Activated T-cell treated with anti-CD3 and anti-CD28 coated beads for 1 hour (primary cell): Measurements from ENCODE around the gene SPATA9.

Experiments
- DNase-seq: peaks from one replicate; pipeline ENCODE4 v3.0.0-alpha.2; 2020; ENCODE audit warnings: low read depth

The SPATA9 gene

GRCh38 chr5:95682891-95683290, at the start of gene SPATA9:
Gene SPATA9 (minus strand): TSS chr5:95682991. CDS start chr5:95682854, 137 bp downstream.
- no peak for DNase-seq

- DNase-seq = peak; percentile 20
Measured at GRCh38 chr5:95731571-95732554, 49.1 kb upstream of the SPATA9 start.

- peak; percentile 18 for DNase-seq
Measured at GRCh38 chr5:95730730-95731570, 48.2 kb upstream of the SPATA9 start, which contains the start of gene RHOBTB3. Gene RHOBTB3 (plus strand): TSS chr5:95731336. CDS start chr5:95731683, 347 bp downstream.

GRCh38 chr5:95730011-95730700, 47.4 kb upstream of the SPATA9 start:
- DNase-seq = no peak

GRCh38 chr5:95729115-95730010, 46.6 kb upstream of the SPATA9 start:
- DNase-seq = no peak

GRCh38 chr5:95728494-95729114, 45.8 kb upstream of the SPATA9 start:
- no peak for DNase-seq

- DNase-seq = no peak
Measured at GRCh38 chr5:95727764-95728191, 45.0 kb upstream of the SPATA9 start.

- no peak for DNase-seq
Measured at GRCh38 chr5:95726811-95727763, 44.3 kb upstream of the SPATA9 start.

GRCh38 chr5:95725937-95726810, 43.4 kb upstream of the SPATA9 start:
- DNase-seq = no peak

GRCh38 chr5:95725071-95725820, 42.5 kb upstream of the SPATA9 start:
- no peak for DNase-seq

GRCh38 chr5:95723632-95724369, 41.0 kb upstream of the SPATA9 start:
- DNase-seq = no peak

- no peak for DNase-seq
Measured at GRCh38 chr5:95721582-95722295, 38.9 kb upstream of the SPATA9 start.

GRCh38 chr5:95720094-95720786, 37.4 kb upstream of the SPATA9 start:
- no peak for DNase-seq

GRCh38 chr5:95718738-95719137, 35.9 kb upstream of the SPATA9 start:
- no peak for DNase-seq

GRCh38 chr5:95718203-95718602, 35.4 kb upstream of the SPATA9 start:
- no peak for DNase-seq
